Keratinocyte (primary cell): ENCODE measurements around the gene CHCHD6.

Source experiments
- EZH2 ChIP-seq: IDR thresholded peaks from one replicate; pipeline ENCODE4 v1.6.1; 2012; ENCODE audit warnings: inconsistent platforms, mild to moderate bottlenecking, low read length, moderate library complexity
- TF ChIP-seq, protein P1 (sequence below), 3 experiments: IDR thresholded peaks in 1 of 3; conservative IDR thresholded peaks in 1 of 3; optimal IDR thresholded peaks in 1 of 3; 2 replicates in 2 of 3; 3 replicates in 1 of 3; pipeline versions ENCODE3 to v1.5.1; 2011; ENCODE audit warnings: low read length in 3 of 3, mild to moderate bottlenecking in 3 of 3, moderate library complexity in 2 of 3, control low read depth in 1 of 3, inconsistent platforms in 1 of 3; ENCODE audit not compliant: insufficient read depth in 2 of 3; ENCODE audit errors: extremely low read depth in 1 of 3

DNA sequence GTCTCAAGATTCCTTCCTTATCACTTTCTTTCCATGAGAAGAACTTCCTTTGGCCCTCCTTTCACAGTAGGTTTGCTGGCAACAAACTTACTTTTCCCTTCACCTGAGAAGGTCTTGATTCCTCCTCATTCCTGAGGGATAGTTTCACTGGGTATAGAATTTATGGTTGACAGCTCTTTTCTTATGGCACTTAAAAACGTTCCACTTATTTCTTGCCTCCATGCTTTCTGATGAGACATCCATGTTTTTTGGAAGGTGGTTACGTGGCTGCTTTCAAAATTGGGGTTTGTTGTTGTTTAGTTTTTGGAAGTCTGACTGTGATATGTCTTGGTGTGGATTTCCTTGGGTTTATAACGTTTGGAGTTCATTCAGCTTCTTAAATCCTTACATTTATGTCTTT is 270.7 kb downstream of the CHCHD6 start:
- TF ChIP-seq, protein P1, sequence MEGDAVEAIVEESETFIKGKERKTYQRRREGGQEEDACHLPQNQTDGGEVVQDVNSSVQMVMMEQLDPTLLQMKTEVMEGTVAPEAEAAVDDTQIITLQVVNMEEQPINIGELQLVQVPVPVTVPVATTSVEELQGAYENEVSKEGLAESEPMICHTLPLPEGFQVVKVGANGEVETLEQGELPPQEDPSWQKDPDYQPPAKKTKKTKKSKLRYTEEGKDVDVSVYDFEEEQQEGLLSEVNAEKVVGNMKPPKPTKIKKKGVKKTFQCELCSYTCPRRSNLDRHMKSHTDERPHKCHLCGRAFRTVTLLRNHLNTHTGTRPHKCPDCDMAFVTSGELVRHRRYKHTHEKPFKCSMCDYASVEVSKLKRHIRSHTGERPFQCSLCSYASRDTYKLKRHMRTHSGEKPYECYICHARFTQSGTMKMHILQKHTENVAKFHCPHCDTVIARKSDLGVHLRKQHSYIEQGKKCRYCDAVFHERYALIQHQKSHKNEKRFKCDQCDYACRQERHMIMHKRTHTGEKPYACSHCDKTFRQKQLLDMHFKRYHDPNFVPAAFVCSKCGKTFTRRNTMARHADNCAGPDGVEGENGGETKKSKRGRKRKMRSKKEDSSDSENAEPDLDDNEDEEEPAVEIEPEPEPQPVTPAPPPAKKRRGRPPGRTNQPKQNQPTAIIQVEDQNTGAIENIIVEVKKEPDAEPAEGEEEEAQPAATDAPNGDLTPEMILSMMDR (optimal IDR thresholded peaks at IDR 0.05 in 1 of 3, IDR thresholded peaks at IDR 0.05 in 1 of 3, conservative IDR thresholded peaks at IDR 0.05 in 1 of 3; ENCODE audit: extremely low read depth in 1 of 3, insufficient read depth in 2 of 3, low read length in 3 of 3): no peak
- no peak for TF ChIP-seq EZH2
